ENCODE data around the gene SPG11. TPM values are rescaled to one million over a fixed set of nuclear protein-coding genes. Genes with fewer than 3 reads are reported as not detected.
A peak's percentile ranks its signal among the peaks of the same experiment; 100 is the strongest.

The SPG11 gene
- total RNA-seq, 1 experiment from 2014 or later, result 38.3 TPM

DNA sequence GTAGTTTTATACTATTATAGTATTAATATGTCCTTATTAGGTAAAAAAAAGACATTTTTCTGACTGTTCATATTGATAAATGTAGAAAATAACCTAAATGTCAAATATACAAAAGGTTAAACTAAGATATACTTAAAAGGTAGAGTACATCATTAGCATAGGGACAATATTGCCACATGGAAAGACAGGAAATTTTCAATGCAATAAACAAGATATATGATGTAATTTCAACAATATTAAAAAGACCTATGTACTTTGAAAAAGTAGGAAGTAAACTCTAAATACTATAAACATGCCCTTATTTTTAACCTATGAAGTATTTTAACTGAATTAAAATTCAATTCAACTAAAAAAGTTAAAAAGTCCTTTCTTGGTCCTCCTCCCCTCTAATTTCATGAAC lies 1.9 kb downstream of the SPG11 start:
- Histone ChIP-seq H2AFZ (ENCODE audit: low read length) (no peak overlapping the region), H3K79me1 (ENCODE audit: insufficient read depth, low read depth, low read length, poor library complexity, severe bottlenecking) (peaks cover 6% of the 10 kb centered on the region), H2BK120ac (ENCODE audit: low read depth, low read length, poor library complexity, severe bottlenecking) (no peak overlapping the region), H3K27ac (ENCODE audit: insufficient read length, low read depth, low read length) (no peak overlapping the region), H3K23ac (ENCODE audit: insufficient read length, low read depth, low read length) (no peak overlapping the region), H2AK5ac (ENCODE audit: insufficient read length, low read length) (no peak overlapping the region), H3K14ac (ENCODE audit: insufficient read depth, low read length) (no peak overlapping the region), H3K4ac (ENCODE audit: low read depth, low read length) (no peak overlapping the region), H3K23me2 (ENCODE audit: insufficient read length, low read depth, low read length, poor library complexity, severe bottlenecking) (peaks cover 7% of the 10 kb centered on the region), H2BK5ac (ENCODE audit: insufficient read length, low read length) (no peak overlapping the region), H3K9me3 (ENCODE audit: control insufficient read depth, low read depth, low read length) (no peaks in the 10 kb centered on the region), H2BK15ac (ENCODE audit: low read depth, low read length) (no peak overlapping the region), H3T11ph (ENCODE audit: low read length) (no peak overlapping the region), H2BK12ac (ENCODE audit: insufficient read length, low read depth, low read length) (no peak overlapping the region), H3K4me1 (ENCODE audit: insufficient read depth, low read length) (no peaks in the 10 kb centered on the region), H3K4me2 (ENCODE audit: insufficient read depth, insufficient read length, low read length) (no peak overlapping the region), H4K20me1 (ENCODE audit: control insufficient read depth, insufficient read depth, insufficient read length) (no peaks in the 10 kb centered on the region), H3K27me3 (ENCODE audit: insufficient read depth, low read length) (no peaks in the 10 kb centered on the region), H3K79me2 (ENCODE audit: insufficient read depth, low read length) (no peaks in the 10 kb centered on the region), H4K91ac (ENCODE audit: insufficient read length, low read depth, low read length) (no peak overlapping the region), H4K5ac (ENCODE audit: insufficient read length, low read depth, low read length) (no peak overlapping the region), H3K9ac (ENCODE audit: extremely low read depth, insufficient read length, low read length) (no peak overlapping the region), H3K18ac (ENCODE audit: insufficient read length, low read depth, low read length) (no peak overlapping the region), H4K8ac (replicated peaks; ENCODE audit: insufficient read length, low read depth, low read length) (no peak overlapping the region), H3K56ac (ENCODE audit: insufficient read length, low read depth, low read length) (no peak overlapping the region), H2BK20ac (ENCODE audit: low read depth, low read length, poor library complexity, severe bottlenecking) (no peak overlapping the region)
- H3K4me3 Mint-ChIP-seq, result peak overlapping the region; percentile 14 to 46; a peak in 2 of 5 replicates
- H3K9me3 Mint-ChIP-seq, result no peaks in the 10 kb centered on the region; a peak in 1 of 5 replicates
- H3K36me3 Mint-ChIP-seq (ENCODE audit: insufficient read depth in 1 of 3, low read depth in 3 of 3), result peaks cover 2 to 18% (median 17%) of the 10 kb centered on the region in 3 experiments; a peak in 6 of 7 replicates
- no peaks in the 10 kb centered on the region for H3K27me3 Mint-ChIP-seq (ENCODE audit: low read depth)
- no peak for DNase-seq
- H3K27ac Mint-ChIP-seq, result no peak overlapping the region
- peaks cover 12 to 13% of the 10 kb centered on the region in 2 experiments for H3K4me1 Mint-ChIP-seq
- TF ChIP-seq, protein P1, sequence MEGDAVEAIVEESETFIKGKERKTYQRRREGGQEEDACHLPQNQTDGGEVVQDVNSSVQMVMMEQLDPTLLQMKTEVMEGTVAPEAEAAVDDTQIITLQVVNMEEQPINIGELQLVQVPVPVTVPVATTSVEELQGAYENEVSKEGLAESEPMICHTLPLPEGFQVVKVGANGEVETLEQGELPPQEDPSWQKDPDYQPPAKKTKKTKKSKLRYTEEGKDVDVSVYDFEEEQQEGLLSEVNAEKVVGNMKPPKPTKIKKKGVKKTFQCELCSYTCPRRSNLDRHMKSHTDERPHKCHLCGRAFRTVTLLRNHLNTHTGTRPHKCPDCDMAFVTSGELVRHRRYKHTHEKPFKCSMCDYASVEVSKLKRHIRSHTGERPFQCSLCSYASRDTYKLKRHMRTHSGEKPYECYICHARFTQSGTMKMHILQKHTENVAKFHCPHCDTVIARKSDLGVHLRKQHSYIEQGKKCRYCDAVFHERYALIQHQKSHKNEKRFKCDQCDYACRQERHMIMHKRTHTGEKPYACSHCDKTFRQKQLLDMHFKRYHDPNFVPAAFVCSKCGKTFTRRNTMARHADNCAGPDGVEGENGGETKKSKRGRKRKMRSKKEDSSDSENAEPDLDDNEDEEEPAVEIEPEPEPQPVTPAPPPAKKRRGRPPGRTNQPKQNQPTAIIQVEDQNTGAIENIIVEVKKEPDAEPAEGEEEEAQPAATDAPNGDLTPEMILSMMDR (conservative IDR thresholded peaks at IDR 0.05), result no peak
